ENCODE results near the gene CLCNKB.

DNA sequence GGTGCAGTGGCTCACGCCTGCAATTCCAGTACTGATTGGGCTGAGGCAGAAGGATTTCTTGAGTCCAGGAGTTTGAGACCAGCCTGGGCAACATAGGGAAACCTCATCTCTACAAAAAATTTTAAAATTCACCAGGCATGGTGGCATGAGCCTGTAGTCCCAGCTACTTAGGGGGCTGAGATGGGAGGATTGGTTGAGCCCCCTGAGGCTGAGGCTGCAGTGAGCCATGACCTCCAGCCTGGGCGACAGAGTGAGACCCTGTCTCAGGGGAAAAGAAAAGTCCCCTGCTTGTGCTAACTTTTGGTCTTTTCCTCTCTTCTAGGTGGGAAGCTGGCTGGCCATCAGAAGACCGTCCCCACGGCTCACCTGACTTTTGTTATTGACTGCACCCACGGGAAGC lies 38.0 kb upstream of the CLCNKB start:
- TF ChIP-seq, protein P1, sequence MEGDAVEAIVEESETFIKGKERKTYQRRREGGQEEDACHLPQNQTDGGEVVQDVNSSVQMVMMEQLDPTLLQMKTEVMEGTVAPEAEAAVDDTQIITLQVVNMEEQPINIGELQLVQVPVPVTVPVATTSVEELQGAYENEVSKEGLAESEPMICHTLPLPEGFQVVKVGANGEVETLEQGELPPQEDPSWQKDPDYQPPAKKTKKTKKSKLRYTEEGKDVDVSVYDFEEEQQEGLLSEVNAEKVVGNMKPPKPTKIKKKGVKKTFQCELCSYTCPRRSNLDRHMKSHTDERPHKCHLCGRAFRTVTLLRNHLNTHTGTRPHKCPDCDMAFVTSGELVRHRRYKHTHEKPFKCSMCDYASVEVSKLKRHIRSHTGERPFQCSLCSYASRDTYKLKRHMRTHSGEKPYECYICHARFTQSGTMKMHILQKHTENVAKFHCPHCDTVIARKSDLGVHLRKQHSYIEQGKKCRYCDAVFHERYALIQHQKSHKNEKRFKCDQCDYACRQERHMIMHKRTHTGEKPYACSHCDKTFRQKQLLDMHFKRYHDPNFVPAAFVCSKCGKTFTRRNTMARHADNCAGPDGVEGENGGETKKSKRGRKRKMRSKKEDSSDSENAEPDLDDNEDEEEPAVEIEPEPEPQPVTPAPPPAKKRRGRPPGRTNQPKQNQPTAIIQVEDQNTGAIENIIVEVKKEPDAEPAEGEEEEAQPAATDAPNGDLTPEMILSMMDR (IDR thresholded peaks at IDR 0.05), result no peak
- no peak for TF ChIP-seq POLR2A (IDR thresholded peaks at IDR 0.05)

All from testis (tissue), 2 donors.